NCI-H2081 treated with DMSO at 0.1 percent for 48 hours (cell line): ENCODE measurements around the gene PPP1R7.

ENCODE experiments used
- DNase-seq: peaks from one replicate; lab custom pipeline; 2025; lab: John Stamatoyannopoulos, UW

PPP1R7 gene

DNA sequence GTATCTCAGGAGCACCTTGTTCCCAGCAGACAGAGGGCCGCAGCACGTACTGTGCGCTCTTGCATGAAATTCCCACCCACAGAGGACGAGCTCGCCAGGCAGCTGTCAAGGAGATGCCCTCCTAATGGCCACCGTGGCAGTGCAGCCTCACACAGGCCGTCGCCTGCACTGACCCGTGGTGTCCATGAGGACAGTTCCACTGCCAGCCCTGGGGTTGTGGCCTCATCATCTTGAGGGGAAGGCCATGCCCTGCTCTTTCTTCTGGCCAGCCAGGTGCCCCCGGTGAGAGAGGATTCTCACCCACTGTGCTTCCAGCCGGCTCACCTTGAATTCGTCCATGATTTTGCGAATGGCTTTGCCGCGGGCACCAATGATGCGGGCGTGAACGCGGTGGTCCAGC, 80.2 kb downstream of the PPP1R7 start:
- DNase-seq = no peak

DNA sequence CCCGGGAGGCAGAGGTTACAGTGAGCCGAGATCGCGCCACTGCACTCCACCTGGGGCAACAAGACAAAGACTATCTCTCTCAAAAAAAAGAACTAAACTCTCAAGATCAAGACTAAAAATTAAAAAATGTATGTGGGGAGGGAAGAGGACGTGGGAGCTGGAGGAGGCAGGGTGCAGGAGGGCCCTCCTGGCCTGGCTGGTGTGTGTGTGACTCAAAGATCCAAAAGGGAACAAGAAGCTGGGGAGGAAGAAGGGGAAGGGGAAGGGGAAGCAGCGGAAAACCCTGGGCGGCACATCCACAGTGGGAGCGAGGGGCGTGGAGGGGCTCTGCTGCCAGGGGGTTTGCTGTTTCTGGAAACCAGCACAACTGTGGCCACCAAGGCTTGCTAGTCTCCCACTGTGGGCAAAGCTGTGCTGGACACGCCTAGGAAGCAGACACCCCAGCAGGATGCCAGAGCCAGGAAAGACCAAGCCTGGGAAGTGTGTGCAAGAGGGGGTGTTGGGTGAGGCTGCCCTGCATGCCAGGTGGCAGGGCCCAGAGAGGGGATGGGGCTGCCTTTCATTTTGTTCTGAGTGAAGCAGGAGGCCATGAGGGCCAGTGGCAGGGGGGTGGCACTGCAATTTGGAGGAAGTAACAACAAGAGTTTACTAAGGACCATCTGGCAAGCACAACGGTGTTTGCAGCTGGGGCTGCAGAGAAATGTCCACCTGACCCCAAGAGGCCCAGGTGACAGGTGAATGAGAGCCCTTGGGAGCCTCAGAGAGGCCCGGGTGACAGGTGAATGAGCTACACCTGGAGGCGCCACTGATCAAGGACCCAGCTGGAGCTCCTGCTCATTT, 82.7 kb downstream of the PPP1R7 start:
- no peak for DNase-seq
